NT2/D1 (cell line): Measurements from ENCODE around the gene STX16.

ENCODE experiments used
- SUZ12 ChIP-seq: IDR thresholded peaks from 2 replicates; pipeline ENCODE4 v1.6.1; 2011; ENCODE audit not compliant: insufficient read length, insufficient read depth; ENCODE audit errors: extremely low read depth
- YY1 ChIP-seq: IDR thresholded peaks from 2 replicates; pipeline ENCODE4 v1.6.1; 2011; ENCODE audit not compliant: insufficient read length, insufficient read depth

DNA sequence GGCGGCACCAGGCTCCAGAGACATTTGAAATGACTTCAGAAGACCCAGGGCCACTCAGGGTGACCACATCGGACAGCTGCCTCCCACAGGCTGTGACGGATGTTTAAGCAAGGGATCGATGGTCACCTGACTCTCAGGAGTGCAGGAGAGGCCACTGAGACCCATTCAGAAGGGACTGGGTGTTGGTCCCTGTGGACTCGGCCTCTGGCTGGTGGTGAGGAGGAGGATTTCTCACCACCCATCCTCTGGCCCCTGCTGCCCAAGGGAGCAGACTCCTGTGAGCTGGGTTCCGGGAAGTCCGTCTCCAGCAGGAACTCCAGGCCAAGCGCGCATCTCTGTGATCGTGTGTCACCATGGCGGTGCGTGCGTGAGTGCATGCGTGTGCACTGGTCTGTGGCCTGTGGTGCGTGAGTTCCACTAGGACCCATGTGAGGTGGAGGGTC is 67.1 kb downstream of the STX16 start:
- TF ChIP-seq YY1 (no peak), SUZ12 (no peak)
